ENCODE results near the gene SRRM1. TPM values are rescaled to one million over a fixed set of nuclear protein-coding genes. Genes with fewer than 3 reads are reported as not detected.

Gene SRRM1
- total and polyA plus RNA-seq, 10 of the 15 experiments (the other 5 are each of a cell fraction or from before 2014, with no cell fraction given): 36.8 to 285 (median 126) TPM

GRCh38 chr1:24635195-24635843 is 7.8 kb upstream of the SRRM1 start (continued):
- TF ChIP-seq REST (IDR thresholded peaks at IDR 0.05; ENCODE audit: low read depth, low read length) (no peak), RFX5 (IDR thresholded peaks at IDR 0.05; ENCODE audit: low read depth, low read length) (no peak), BCL11A (IDR thresholded peaks at IDR 0.05; ENCODE audit: low read depth, low read length) (no peak), MYC (IDR thresholded peaks at IDR 0.05; ENCODE audit: insufficient read depth, insufficient read length, insufficient replicate concordance, low read length, severe bottlenecking) (no peak)

DNA sequence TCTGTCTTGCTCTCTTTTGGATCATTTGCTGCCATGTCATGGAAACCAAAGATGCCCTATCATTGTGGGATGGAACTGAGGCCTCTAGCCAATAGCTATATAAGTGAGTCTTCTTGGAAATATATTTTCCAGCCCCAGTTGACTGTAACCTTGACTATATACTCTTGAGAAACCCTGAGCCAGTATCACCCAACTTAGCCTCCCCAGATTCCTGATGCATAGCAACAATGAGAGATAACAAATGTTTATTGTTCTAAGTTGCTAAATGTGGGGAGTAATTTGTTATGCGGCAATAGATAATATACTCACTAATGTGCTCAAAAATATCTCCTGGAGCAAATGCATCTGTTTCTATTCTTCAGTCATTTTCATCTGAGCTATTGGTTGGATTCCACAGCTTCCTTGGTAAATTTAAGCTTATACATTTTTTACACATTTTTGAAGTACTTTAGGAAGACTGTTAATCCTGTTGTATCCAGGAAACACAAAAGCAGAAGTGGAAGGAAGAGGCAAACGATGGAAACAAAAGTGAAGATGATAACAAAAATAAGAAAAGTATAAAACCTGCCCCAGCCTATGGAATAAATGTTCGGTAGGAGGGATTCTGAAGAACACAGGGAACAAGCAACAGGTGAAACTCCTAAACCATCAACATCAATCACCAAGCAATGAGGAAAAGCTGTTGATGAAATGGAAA is 6.3 kb upstream of the SRRM1 start:
- intact Hi-C loops (cut with micrococcal nuclease; ENCODE audit: unreplicated experiment): loop anchor here (1.0 to 5.0 kb wide), 3 partner anchors 44 to 245 kb away; no protein-coding TSS in a partner anchor
- BruUV-seq (replicated peaks): no TSS peak
- CTCF ChIA-PET: interaction anchor here (0.5 to 5.4 kb wide), 19 partner anchors 11 to 566 kb away, joined by 3 to 49 read pairs (median 4); partner anchors contain the start of genes NIPAL3 and STPG1
- Histone ChIP-seq H3K79me2 (ENCODE audit: control insufficient read depth, insufficient read depth, low read length) (no peaks in the 10 kb centered on the region), H3K36me3 (ENCODE audit: control insufficient read depth in 2 of 2, insufficient read depth in 2 of 2, low read length in 1 of 2) (no peaks in the 10 kb centered on the region), H3K9me3 (replicated peaks; ENCODE audit: control insufficient read depth, insufficient read depth, low read length) (no peaks in the 10 kb centered on the region), H3K9ac (ENCODE audit: control insufficient read depth, insufficient read depth, low read length) (no peak overlapping the region), H3K27ac (ENCODE audit: control insufficient read depth, insufficient read depth) (no peak overlapping the region), H3K4me3 (no peak overlapping the region), H3K4me2 (ENCODE audit: control insufficient read depth, insufficient read depth) (no peak overlapping the region), H2AFZ (ENCODE audit: control insufficient read depth, low read depth, low read length) (no peak overlapping the region), H3K27me3 (replicated peaks in 1 of 2; ENCODE audit: control insufficient read depth in 2 of 2, insufficient read depth in 2 of 2, low read length in 1 of 2) (no peaks in the 10 kb centered on the region), H3K4me1 (ENCODE audit: control insufficient read depth, insufficient read depth, low read length) (peaks cover 5% of the 10 kb centered on the region), H4K20me1 (ENCODE audit: control insufficient read depth, insufficient read depth) (no peaks in the 10 kb centered on the region)
- RAD21 ChIA-PET (ENCODE audit: unreplicated experiment): interaction anchor here (0.8 to 4.5 kb wide), 4 partner anchors 95 to 437 kb away, joined by 3 to 18 read pairs (median 4); no protein-coding TSS in a partner anchor
- in situ Hi-C loops (cut with MboI): no loop called here
- POLR2A ChIA-PET: interaction anchor here (0.7 kb wide), 1 partner anchor 53 kb away, joined by 3 read pairs; no protein-coding TSS in a partner anchor
- ATAC-seq (no peak), FAIRE-seq (no peak), DNase-seq (ENCODE audit: low read depth, low spot score) (no peak)
- SMC1A ChIA-PET (ENCODE audit: uncharacterized antibody, unreplicated experiment): interaction anchor here (0.9 to 1.2 kb wide), 4 partner anchors 12 to 438 kb away, joined by 3 to 4 read pairs (median 4); no protein-coding TSS in a partner anchor
- WGBS (ENCODE audit: insufficient coverage, insufficient replicate concordance, low lambda C conversion rate, missing lambda C conversion rate): 28% methylated on average over 3 of the region's 3 CpGs
- TF ChIP-seq RCOR1 (conservative IDR thresholded peaks at IDR 0.05; ENCODE audit: low read depth, low read length) (no peak), CREB1 (IDR thresholded peaks at IDR 0.05; ENCODE audit: low read depth) (no peak), ETV6 (conservative IDR thresholded peaks at IDR 0.05 in 1 of 2, IDR thresholded peaks at IDR 0.05 in 1 of 2; ENCODE audit: borderline replicate concordance in 1 of 2, low read depth in 1 of 2) (no peak), MYC (IDR thresholded peaks at IDR 0.05; ENCODE audit: insufficient read depth, insufficient read length, insufficient replicate concordance, low read length, severe bottlenecking) (no peak), ZNF274 (IDR thresholded peaks at IDR 0.05; ENCODE audit: insufficient read depth, insufficient read length) (no peak), MYB (IDR thresholded peaks at IDR 0.05; ENCODE audit: borderline replicate concordance, low read depth, low read length) (no peak), TCF12 (IDR thresholded peaks at IDR 0.05; ENCODE audit: low read depth, low read length) (no peak), STAT1 (conservative IDR thresholded peaks at IDR 0.05) (no peak), IKZF1 (conservative IDR thresholded peaks at IDR 0.05) (no peak), NRF1 (conservative IDR thresholded peaks at IDR 0.05; ENCODE audit: low read depth, low read length) (no peak), SMARCA5 (IDR thresholded peaks at IDR 0.05) (no peak)
